B cell (primary cell): ENCODE measurements around the gene STAG2.

ENCODE experiments used
- CTCF ChIP-seq: fragments of 200-600 bp; IDR thresholded peaks from one replicate; pipeline ENCODE4 v1.8.0; 2022; ENCODE audit warnings: antibody characterized with exemption, mild to moderate bottlenecking
- EZH2 ChIP-seq: IDR thresholded peaks from 2 replicates; pipeline ENCODE4 v1.6.1; 2012; ENCODE audit warnings: borderline replicate concordance, low read depth, mild to moderate bottlenecking, moderate library complexity, low read length; ENCODE audit not compliant: insufficient read depth, poor library complexity, severe bottlenecking

GRCh38 chrX:124005228-124005627, 43.7 kb downstream of the STAG2 start:
- TF ChIP-seq CTCF (no peak), EZH2 (no peak)
